Sigmoid colon (tissue), 7 donors: ENCODE results near the gene ABCC1. TPM values are rescaled to one million over a fixed set of nuclear protein-coding genes. Genes with fewer than 3 reads are reported as not detected.
"Not testable (repeated sequence)": the region's sequence is repeated elsewhere in the genome, so short reads cannot be mapped to it uniquely, and the experiment has no call there.

ENCODE experiments used
- DNase-seq: peaks from one replicate; pipeline ENCODE4 v3.0.0-alpha.2; 2019
- H3K27ac ChIP-seq, 4 donors: fragments of 200-600 bp; sonication (generic); one replicate each; pipeline ENCODE4 v1.5.1; 2016 to 2019; ENCODE audit warnings: mild to moderate bottlenecking in 1 of 4
- H3K27me3 ChIP-seq, 3 donors: fragments of 200-600 bp; sonication (generic); one replicate each; pipeline ENCODE4 v1.5.1; 2019; ENCODE audit warnings: mild to moderate bottlenecking in 1 of 3
- H3K36me3 ChIP-seq, 4 donors: fragments of 200-600 bp; sonication (generic); one replicate each; pipeline ENCODE4 v1.5.1; 2016 to 2019
- H3K4me1 ChIP-seq, 4 donors: fragments of 200-600 bp; sonication (generic); one replicate each; pipeline ENCODE4 v1.5.1; 2017 to 2019
- H3K4me3 ChIP-seq, 4 donors: fragments of 200-600 bp; sonication (generic); one replicate each; pipeline ENCODE4 v1.5.1; 2017 to 2019; ENCODE audit warnings: mild to moderate bottlenecking in 2 of 4, moderate library complexity in 1 of 4
- H3K9me3 ChIP-seq, 4 donors: fragments of 200-600 bp in 3 of 4; sonication (generic) in 3 of 4; one replicate each; pipeline versions ENCODE4 v1.5.1 to v1.6.1; 2013 to 2019
- CTCF ChIP-seq, 4 experiments: fragments of 450-650 bp in 3 of 4; fragments of 200-600 bp in 1 of 4; IDR thresholded peaks; one replicate each; pipeline ENCODE4 v1.5.1; 2016 to 2019; ENCODE audit warnings: antibody characterized with exemption in 4 of 4, mild to moderate bottlenecking in 3 of 4, moderate library complexity in 2 of 4
- EP300 ChIP-seq, 4 donors: sonication (generic); formaldehyde crosslinking; IDR thresholded peaks; one replicate each; pipeline ENCODE4 v1.6.1; 2017; ENCODE audit warnings: antibody characterized with exemption in 4 of 4
- POLR2A ChIP-seq, 2 donors: fragments of 450-650 bp; IDR thresholded peaks; one replicate each; pipeline ENCODE4 v1.6.1; 2016; ENCODE audit warnings: antibody characterized with exemption in 2 of 2, mild to moderate bottlenecking in 2 of 2, moderate library complexity in 2 of 2
- POLR2AphosphoS5 ChIP-seq, 4 donors: sonication (generic); formaldehyde crosslinking; IDR thresholded peaks; one replicate each; pipeline ENCODE4 v1.6.1; 2017; ENCODE audit warnings: antibody characterized with exemption in 4 of 4
- WGBS, 2 donors: extraction: QIAGEN DNeasy Blood & Tissue Kit; methylation state at CpG; one replicate each; pipeline ENCODE4 v1.1.7; 2013; 5-methylcytosine and 5-hydroxymethylcytosine counted together
- intact Hi-C: fragments of 100-400 bp; cut with DNase I; formaldehyde crosslinking; loops from one replicate; pipeline ENCODE4 v1.15.1; 2023
- polyA plus RNA-seq, 3 donors: library from polyadenylated mRNA; stranded (reverse); fragments of 200-250 nt; gene quantifications; one replicate each; pipeline ENCODE4 v1.2.3, GENCODE V29; 2013
- total RNA-seq, 4 donors: library from RNA; depleted of rRNA; stranded (reverse); fragments of >200 nt; gene quantifications; one replicate each; pipeline ENCODE4 v1.1.0, GENCODE V29; 2016
- donor health status: healthy with polysubstance abuse.
- donor health status: Bipolar disorder and iron deficiency.
- donor health status: healthy.

Gene ABCC1
- total and polyA plus RNA-seq, 7 donors, result 1.8 to 51.8 (median 22.5) TPM

DNA sequence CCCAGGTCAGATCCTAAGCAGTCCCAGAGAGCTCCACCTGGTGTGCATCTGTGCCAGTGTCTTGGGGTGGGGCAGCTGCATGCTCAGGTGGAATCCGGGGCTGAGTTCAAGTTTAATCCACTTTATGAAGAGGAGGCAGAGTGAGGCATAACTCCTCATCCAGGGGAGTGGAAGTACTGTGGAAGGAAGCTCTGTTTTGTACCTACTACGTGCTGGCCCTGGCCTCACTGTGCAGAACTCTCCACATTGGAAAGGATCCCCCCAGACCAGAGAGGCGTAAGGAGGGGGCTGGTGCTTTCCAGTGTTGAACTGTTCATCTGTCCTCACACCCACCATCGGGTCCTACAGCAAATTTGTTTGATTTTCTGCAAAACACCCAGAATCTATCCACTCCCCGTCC, 195.9 kb downstream of the ABCC1 start:
- intact Hi-C loops, result no loop called here
- no peak overlapping the region for H3K4me3 ChIP-seq
- DNase-seq, result no peak
- no peak overlapping the region for H3K27ac ChIP-seq
- no peaks in the 10 kb centered on the region for H3K9me3 ChIP-seq
- H3K4me1 ChIP-seq, result peaks cover 0 to 55% (median 24%) of the 10 kb centered on the region in 4 donors
- TF ChIP-seq POLR2A (IDR thresholded peaks at IDR 0.05) (no peak), CTCF (IDR thresholded peaks at IDR 0.05) (no peak), EP300 (IDR thresholded peaks at IDR 0.05) (no peak), POLR2AphosphoS5 (IDR thresholded peaks at IDR 0.05) (no peak)
- peaks cover 12 to 34% (median 18%) of the 10 kb centered on the region in 4 donors for H3K36me3 ChIP-seq
- H3K27me3 ChIP-seq, result no peaks in the 10 kb centered on the region
- 82 to 93% methylated on average over 5 of the region's 5 CpGs for WGBS, 2 donors

DNA sequence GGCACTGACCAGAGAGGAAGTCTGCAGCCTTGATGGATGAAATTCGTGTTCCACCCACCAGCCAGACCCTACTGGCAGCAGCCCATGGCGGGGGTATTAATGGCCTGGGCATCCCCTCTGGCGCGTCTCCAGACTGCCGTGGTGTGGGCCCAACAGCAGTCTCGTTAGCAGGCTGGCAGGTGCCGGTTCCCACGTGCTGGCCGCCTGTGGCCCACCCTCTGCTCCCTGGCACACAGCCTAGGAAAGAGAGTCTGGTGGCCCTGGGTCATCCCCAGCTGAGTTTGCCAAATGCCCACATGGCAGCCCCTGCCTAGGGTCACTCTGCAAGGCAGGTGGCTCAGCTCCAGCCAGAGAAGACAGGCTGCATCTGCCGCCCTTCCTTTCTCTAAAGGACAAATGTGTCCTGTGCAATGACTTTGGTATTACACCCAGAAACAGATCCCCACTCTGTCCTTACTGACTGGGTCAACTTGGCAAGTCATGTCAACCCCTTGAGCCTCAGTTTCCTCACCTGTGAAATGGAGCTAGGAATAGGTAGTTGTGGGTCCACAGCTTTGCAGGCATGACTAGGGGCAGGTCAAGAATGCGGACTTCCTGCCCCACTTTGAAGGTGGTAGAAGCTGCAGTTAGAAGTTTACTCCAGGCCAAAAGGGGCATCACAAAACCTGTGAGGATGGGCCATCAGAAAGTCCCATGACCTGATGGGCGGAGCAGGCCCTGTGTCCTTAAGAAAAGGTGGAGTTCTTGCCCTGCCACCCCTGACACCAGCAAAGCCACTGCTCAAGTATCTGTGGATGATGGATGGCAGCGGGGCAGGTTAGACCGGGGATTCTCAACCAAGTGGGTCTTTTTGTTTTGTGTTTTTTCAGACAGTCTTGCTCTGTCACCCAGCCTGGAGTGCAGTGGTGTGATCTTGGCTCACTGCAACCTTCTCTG, 197.2 kb downstream of the ABCC1 start:
- Histone ChIP-seq H3K9me3 (no peaks in the 10 kb centered on the region), H3K27me3 (no peaks in the 10 kb centered on the region), H3K36me3 (peaks cover 6 to 21% (median 9%) of the 10 kb centered on the region in 4 donors), H3K27ac (peak overlapping the region in 3 of 4 donors; percentile 41 to 93 (median 88)), H3K4me3 (no peak overlapping the region), H3K4me1 (peaks cover 0 to 58% (median 33%) of the 10 kb centered on the region in 4 donors)
- 88 to 90% methylated on average over 14 of the region's 14 CpGs for WGBS, 2 donors
- intact Hi-C loops, result no loop called here
- DNase-seq, result no peak
- TF ChIP-seq CTCF (IDR thresholded peaks at IDR 0.05), result no peak
- no peak for TF ChIP-seq POLR2AphosphoS5 (IDR thresholded peaks at IDR 0.05)
- TF ChIP-seq EP300 (IDR thresholded peaks at IDR 0.05), result no peak
- no peak for TF ChIP-seq POLR2A (IDR thresholded peaks at IDR 0.05)

DNA sequence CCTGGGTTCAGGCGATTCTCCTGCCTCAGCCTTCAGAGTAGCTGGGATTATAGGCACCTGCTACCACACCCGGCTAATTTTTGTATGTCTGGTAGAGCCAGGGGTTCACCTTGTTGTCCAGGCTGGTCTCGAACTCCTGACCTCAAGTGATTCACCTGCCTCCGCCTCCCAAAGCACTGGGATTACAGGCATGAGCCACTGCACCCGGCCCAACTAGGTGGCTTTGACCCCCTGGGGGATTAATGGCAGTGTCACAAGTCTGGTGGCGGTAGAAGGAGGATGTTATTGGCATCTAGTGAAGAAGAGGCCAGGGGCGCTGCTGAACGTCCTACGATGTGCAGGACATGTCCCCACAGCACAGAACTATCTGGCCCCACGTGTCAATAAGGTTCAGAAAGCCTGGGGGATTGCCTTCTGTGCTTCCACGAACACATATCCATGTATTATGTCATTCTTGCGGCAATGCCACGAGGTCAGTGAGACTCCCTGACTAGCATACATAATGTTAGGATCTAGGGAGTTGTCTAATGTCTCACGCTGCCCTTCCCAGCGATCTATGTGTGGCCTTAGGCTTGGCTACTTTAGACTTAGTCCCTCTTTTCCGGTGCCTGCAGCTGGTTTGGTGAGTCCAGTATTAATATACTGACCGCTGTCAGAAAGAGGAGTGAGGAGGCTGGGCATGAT, 198.0 kb downstream of the ABCC1 start:
- DNase-seq, result no peak
- no peak overlapping the region for H3K4me3 ChIP-seq
- WGBS, 2 donors, result 88 to 93% methylated on average over 17 of the region's 17 CpGs
- H3K9me3 ChIP-seq, result no peaks in the 10 kb centered on the region
- H3K36me3 ChIP-seq, result peaks cover 0 to 13% (median 1%) of the 10 kb centered on the region in 4 donors
- H3K27ac ChIP-seq, result peak overlapping the region; percentile 73 to 93 (median 86)
- peaks cover 0 to 53% (median 35%) of the 10 kb centered on the region in 4 donors for H3K4me1 ChIP-seq
- H3K27me3 ChIP-seq, result no peaks in the 10 kb centered on the region
- TF ChIP-seq CTCF (IDR thresholded peaks at IDR 0.05) (no peak), POLR2AphosphoS5 (IDR thresholded peaks at IDR 0.05) (no peak), POLR2A (IDR thresholded peaks at IDR 0.05) (no peak), EP300 (IDR thresholded peaks at IDR 0.05) (no peak)
- intact Hi-C loops, result no loop called here

DNA sequence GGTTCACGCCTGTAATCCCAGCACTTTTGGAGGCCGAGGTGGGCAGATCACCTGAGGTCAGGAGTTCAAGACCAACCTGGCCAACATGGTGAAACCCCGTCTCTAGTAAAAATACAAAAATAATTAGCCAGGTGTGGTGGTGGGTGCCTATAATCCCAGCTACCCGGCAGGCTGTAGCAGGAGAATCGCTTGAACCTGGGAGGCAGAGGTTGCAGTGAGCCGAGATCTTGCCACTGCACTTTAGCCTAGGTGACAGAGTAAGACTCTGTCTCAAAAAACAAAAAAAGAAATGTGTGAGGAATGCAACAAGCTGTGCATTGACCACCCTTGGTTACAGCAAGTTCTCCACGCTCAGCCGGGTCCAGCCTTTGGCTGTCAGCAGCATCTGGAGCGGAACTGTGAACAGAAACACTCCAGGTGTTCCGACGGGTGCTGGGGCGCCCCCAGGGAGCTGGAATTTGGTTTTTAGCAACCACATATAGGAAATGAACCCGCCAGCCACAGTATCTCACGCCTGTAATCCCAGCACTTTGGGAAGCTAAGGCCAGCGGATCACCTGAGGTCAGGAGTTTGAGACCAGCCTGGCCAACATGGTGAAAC, 198.7 kb downstream of the ABCC1 start:
- H3K4me3 ChIP-seq, H3K36me3 ChIP-seq, H3K27me3 ChIP-seq, DNase-seq, intact Hi-C loops, H3K9me3 ChIP-seq: not testable (repeated sequence)
- peak overlapping the region; percentile 73 to 93 (median 86) for H3K27ac ChIP-seq
- 87 to 88% methylated on average over 15 of the region's 15 CpGs for WGBS, 2 donors
- H3K4me1 ChIP-seq, result peaks cover 0 to 53% (median 35%) of the 10 kb centered on the region in 4 donors

GRCh38 chr16:16148755-16149154, 199.3 kb downstream of the ABCC1 start:
- WGBS, 2 donors, result 83 to 90% methylated on average over 9 of the region's 9 CpGs
- no peaks in the 10 kb centered on the region for H3K27me3 ChIP-seq
- H3K9me3 ChIP-seq, result no peaks in the 10 kb centered on the region
- H3K4me3 ChIP-seq, result no peak overlapping the region
- H3K36me3 ChIP-seq, result peaks cover 0 to 6% (median 0%) of the 10 kb centered on the region in 4 donors
- DNase-seq, result no peak
- H3K27ac ChIP-seq, result peak overlapping the region; percentile 73 to 93 (median 86)
- TF ChIP-seq POLR2AphosphoS5 (IDR thresholded peaks at IDR 0.05) (no peak), EP300 (IDR thresholded peaks at IDR 0.05) (no peak), CTCF (IDR thresholded peaks at IDR 0.05) (no peak), POLR2A (IDR thresholded peaks at IDR 0.05) (no peak)
- intact Hi-C loops, result no loop called here
- H3K4me1 ChIP-seq, result peaks cover 0 to 53% (median 35%) of the 10 kb centered on the region in 4 donors
